ENCODE data around the gene RIPK3.
"Not testable (repeated sequence)": the region's sequence is repeated elsewhere in the genome, so short reads cannot be mapped to it uniquely, and the experiment has no call there.

RIPK3 gene

DNA sequence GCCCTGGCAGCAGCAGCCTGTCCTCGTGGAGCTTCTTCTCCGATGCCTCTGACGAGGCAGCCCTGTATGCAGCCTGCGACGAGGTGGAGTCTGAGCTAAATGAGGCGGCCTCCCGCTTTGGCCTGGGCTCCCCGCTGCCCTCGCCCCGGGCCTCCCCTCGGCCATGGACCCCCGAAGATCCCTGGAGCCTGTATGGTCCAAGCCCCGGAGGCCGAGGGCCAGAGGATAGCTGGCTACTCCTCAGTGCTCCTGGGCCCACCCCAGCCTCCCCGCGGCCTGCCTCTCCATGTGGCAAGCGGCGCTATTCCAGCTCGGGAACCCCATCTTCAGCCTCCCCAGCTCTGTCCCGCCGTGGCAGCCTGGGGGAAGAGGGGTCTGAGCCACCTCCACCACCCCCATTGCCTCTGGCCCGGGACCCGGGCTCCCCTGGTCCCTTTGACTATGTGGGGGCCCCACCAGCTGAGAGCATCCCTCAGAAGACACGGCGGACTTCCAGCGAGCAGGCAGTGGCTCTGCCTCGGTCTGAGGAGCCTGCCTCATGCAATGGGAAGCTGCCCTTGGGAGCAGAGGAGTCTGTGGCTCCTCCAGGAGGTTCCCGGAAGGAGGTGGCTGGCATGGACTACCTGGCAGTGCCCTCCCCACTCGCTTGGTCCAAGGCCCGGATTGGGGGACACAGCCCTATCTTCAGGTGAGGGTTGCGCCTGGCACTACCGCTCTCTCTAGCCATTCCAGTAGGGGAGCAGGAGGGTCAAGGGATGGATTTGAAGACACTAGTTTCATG, 30.3 kb upstream of the RIPK3 start:
- no peak for DNase-seq (ENCODE audit: low read depth, low spot score)

DNA sequence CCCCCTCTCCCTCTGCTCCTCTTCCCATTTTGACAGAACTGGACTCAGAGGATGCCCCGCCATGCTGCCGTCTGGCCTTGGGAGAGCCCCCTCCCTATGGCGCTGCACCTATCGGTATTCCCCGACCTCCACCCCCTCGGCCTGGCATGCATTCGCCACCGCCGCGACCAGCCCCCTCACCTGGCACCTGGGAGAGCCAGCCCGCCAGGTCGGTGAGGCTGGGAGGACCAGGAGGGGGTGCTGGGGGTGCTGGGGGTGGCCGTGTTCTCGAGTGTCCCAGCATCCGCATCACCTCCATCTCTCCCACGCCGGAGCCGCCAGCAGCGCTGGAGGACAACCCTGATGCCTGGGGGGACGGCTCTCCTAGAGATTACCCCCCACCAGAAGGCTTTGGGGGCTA, 29.7 kb upstream of the RIPK3 start:
- no peak for DNase-seq (ENCODE audit: low read depth, low spot score)

DNA sequence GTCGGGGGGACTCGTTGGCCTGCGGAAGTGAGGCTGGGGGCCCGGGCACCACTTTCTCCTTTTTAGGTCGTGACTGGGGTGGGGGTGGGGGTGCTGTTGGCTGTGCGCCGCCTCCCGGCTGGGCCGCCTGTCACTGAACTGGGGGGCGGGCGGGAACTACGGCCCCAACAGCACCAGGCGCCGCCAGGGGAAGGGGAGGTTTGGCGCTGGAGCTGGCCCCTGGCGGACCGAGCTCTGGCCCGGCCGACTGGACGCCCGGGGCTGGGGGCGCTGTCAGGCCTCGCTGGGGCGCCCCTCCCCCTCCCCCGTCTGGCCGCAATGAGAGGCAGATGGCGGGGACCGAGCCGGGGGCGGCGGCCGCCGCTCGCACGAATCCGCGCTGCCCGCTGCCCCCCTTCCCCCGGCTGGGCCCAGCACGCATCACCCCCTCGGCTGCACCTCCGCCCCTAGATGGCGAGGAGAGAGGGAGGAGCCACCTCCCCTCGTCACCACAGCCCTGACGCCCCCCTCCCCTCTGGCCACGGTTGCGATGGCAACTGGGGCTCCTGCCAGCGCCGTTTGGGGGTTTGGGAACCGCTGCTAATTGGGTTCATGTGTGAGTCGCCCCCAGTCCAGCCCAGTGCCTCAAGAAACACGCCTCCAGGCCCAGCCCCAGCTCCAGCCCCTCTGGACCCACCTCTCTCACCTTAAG, 28.9 kb upstream of the RIPK3 start:
- peak; percentile 38 for DNase-seq (ENCODE audit: low read depth, low spot score)

DNA sequence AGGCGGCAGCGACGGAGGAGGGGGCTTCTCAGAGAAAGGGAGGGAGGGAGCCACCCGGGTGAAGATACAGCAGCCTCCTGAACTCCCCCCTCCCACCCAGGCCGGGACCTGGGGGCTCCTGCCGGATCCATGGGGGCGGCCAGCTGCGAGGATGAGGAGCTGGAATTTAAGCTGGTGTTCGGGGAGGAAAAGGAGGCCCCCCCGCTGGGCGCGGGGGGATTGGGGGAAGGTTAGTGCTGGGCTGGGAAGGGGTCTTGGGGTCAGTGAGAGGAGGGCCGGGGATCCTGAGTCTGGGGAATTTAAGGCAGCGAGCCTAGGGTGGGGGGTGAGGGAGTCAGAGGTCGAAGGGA, 28.4 kb upstream of the RIPK3 start:
- no peak for DNase-seq (ENCODE audit: low read depth, low spot score)

DNA sequence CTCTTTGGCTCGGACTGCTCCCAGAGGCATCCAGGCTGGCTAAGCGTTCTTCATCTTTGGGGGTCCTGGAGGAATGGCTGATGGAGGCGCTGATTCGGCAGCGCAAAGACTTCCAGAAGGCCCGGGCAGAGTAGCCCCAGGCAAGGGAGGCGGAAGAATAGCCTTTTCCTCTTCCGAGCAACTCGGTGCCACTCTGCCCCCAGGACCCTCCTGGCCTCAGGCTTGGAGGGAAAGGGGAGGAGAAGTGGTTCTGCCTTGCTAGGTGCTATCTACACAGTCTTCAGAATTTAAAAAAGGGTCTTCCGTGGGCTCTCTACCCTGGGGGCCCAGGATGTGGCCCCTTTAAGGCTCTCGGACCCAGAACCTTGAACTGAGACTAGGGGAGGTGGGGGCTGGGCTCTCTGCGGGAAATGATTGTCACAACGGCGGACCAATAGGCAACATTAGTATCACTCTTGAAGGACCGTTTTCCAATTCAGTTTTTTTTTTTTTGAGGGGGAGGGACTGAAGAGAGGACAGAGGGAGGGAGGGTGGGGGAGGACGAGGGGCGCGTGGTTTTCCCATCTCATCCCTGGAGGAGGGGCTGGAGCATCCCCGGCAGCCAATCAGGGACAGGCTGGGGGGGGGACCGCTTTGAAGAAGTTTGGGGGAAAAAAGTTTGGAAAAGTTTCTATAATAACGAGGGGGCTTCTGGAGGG, 27.9 kb upstream of the RIPK3 start, which contains the start of gene NFATC4:
TSS of gene NFATC4 (plus strand) at position 671 of the 698 bp plus-strand sequence. CDS start 157 bp downstream, outside the sequence.
- DNase-seq (ENCODE audit: low read depth, low spot score): peak; percentile 69

DNA sequence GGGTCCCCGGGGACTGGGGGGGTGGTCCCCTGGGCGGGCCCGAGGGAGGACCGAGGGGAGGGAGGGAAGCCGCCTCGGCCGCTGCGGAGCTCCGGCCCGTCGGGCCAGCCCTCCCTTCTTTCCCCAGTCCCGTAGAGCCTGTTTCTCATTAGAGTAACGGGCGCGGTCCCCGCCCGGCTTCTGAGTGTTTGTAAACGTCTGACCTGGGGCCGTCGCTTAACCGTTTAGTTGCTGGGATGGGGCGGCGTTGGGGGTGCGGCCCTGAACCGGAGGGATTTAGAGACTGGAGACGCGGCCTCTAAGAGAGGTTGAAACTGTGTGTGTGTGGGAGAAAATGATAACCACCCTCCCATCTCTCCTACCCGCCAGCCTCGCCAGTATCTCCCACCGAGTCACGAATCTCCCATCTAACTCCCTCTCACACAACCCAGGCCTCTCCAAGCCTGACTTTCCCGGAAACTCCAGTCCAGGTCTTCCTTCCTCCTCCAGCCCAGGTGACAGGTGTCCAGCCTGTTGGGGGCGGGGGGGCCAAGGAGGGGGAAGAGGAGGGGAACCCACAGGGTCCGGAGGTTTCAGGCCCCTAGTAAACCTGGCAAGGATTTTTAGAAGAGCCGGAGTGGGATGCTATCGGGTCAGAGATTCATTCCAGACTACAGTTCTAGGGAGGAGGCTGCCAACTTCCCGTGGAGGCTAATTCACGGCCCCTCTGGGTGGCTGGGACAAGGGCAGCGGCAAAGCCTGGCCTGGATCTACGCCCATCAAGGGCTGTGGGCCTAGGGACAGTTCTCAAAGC, 27.1 kb upstream of the RIPK3 start:
- DNase-seq (ENCODE audit: low read depth, low spot score): peak; percentile 93

DNA sequence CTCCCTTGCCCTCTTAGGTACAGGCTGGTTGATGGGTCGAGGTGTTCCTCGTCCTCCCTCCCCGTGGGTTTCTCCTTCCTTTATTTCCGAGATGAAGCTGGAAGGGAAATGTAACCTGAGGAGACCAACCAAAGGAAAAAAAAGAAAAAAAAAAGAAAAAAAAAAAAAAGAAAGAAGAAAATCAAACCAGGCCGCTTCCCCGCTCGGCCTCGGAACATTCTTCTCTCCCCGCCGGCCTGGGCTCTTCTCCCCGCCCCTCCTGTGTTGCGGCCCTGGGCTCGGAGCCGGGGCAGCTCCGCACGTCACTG, 26.6 kb upstream of the RIPK3 start:
- DNase-seq (ENCODE audit: low read depth, low spot score): no peak

DNA sequence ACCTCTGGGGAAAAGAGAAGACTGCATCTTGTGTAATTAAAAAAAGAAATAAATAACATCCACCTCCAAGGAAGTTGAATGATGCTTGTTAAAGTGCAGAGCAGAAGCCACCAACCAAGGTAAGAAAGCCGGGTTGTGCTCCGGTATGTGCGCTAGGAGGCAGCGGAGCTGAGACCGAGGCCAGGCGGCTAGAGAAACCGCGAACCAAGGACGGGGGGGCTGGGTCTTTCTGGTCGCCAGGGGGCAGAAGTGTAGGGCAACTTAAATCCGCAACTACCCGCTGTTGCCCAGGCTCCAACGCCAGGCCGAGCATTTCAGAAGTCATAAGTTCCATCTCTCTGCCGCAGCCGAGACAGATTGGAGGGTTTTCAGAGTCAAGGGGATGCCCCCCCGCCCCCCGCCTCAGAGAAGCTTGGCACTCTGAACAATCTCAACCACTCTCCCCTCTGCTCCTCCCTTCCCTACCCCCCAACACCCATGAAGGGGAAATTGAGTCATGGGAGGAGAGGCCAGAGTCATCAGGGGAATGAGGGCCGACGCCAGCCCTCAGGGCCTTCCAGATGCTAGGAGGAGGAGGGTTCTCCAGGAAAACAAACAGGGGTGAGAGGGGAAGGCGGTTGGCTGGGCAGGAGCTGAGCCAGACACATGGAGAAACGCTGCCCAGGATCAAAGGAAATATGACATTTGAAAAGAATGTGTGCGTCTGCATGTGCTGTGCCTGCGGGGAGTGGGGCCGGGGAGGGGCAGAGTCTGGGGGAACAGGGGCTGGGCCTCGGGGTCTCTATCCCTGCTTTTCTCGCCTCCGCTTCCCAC, 26.0 kb upstream of the RIPK3 start:
- DNase-seq (ENCODE audit: low read depth, low spot score): peak; percentile 81

DNA sequence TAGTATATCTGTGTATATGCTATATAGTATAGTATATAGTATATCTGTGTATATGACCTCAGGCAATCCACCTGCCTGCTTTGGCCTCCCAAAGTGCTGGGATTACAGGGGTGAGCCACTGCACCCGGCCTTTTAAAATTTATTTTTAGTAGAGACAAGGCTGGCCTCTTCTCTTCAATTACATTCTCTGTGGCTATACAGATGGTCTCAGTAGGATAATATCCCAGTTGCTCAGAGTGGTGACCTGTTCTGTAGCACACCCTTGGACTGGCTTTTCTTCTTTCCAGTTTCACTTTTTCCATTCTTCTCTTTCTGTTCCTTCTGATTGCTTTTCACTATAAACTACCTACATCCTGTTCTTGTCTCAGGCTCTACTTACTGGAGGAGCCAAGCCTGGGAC, 25.1 kb upstream of the RIPK3 start:
- no peak for DNase-seq (ENCODE audit: low read depth, low spot score)

DNA sequence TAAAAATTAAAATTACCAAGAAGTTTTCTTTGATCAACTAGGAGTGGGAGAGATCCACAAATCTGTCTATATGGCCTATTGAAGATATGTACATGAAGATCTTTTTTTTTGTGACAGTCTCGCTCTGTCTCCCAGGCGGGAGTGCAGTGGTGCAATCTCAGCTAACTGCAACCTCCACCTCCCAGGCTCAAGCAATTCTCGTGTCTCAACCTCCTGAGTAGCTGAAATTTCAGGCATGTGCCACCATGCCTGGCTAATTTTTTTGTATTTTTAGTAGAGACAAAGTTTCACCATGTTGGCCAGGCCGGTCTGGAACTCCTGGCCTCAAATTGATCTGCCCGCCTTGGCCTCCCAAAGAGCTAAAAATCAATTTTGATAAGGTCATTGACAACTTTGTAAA, 23.6 kb upstream of the RIPK3 start:
- no peak for DNase-seq (ENCODE audit: low read depth, low spot score)

DNA sequence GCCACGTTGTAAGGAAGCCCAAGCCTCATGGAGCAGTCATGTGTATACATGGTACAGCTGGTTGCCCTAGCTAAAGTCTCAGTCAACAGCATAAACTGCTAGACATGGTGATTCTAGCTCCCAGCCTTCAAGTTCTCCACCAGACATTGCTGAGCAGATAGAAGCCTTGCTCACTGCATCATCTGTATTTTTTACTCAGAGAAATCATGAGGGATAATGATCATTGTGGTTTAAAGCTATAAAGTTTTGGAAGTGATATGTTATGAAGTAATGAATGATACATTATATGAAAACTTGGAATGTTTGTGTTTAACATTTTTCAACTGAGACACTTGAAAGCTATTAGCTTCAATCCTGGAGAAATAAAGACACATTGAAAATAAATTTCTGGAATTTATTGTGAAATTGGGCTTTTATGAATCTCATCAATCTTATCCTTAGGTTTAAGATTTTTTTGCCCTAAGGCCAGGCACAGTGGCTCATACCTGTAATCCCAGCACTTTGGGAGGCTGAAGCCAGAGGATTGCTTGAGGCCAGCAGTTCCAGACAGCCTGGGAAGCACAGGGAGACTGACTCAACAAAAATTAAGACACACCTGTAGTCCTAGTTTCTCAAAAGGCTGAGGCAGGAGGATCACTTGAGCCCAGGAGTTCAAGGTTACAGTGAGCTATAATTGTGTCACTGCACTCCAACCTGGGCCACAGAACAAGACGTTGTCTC, 22.6 kb upstream of the RIPK3 start:
- DNase-seq (ENCODE audit: low read depth, low spot score): no peak

DNA sequence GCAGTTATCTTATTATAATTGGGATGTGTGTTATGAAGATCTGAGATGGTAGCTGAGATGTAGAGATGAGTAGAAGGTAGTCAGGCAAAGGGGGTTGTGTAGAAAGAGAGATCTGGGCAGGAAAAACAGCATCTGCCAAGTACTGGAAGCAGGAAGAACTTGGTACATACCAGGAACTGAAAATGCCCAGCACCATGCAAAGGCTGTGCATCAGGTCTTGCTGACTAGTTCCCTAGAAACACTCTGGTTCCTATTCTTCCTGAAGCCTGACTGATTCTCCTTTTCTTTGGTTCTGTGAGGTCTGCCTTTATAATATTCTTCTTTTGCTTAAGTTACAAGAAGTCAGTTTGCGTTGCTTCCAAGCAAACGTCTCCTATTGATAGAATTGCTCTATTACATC, 21.5 kb upstream of the RIPK3 start:
- DNase-seq (ENCODE audit: low read depth, low spot score): no peak

DNA sequence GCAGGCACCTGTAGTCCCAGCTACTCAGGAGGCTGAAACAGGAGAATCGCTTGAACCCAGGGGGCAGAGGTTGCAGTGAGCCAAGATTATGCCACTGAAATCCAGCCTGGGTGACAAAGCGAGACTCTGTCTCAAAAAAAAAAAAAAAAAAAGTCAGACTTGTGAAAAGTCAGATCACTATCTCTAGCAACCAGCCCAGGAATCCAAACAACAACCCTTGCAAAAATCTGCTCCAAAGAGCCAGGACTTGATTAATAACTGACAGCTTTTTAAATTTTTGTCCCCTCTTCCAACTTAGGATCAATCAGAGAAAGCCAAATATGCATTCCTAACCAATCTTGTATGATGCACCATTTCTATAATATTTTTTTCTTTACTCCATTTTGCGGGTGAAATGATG, 20.5 kb upstream of the RIPK3 start:
- DNase-seq (ENCODE audit: low read depth, low spot score): no peak

DNA sequence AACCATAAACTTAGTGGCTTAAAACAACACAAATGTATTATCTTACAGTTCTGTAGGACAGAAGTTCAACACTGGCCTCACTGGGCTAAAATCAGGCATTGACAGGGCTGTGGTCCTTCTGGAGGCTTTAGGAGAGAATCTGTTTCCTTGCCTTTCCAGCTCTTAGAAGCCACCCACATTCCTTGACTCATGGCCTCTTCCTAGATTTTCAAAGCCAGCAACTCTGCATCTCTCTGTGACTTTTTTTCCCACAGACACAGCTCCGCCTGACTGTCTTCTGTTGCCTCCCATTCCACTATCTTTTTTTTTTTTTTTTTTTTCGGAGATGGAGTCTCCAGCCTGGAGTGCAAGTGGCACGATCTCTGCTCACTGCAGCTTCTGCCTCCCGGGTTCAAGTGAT, 16.4 kb upstream of the RIPK3 start:
- no peak for DNase-seq (ENCODE audit: low read depth, low spot score)

DNA sequence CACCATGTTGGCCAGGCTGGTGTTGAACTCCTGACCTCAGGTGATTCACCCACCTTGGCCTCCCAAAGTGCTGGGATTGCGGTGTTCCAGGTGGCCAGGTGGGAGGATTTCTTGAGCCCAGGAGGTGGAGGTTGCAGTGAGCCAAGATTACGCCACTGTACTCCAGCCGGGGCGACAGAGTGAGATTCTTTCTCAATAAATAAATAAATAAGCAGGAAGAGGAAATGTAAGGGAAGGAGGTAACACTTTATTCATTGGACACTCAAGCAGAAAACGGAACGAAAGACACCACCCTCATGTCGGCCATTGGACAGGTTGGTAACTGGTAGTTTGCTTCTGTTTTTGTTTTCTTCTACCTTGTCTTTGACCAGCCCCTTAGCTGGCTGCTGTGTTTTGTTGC, 15.2 kb upstream of the RIPK3 start:
- no peak for DNase-seq (ENCODE audit: low read depth, low spot score)

DNA sequence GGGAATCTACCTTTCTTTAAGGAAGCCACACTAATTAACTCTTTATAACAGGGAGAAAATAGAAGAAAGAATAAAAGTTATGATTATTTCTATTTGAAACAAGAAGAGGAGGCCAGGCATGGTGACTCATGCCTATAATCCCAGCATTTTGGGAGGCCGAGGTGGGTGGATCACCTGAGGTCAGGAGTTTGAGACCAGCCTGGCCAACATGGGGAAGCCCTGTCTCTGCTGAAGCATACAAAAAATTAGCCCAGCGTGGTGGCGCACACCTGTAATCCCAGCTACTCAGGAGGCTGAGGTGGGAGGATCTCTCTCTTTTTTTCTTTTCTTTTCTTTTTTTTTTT, 14.7 kb upstream of the RIPK3 start:
- not testable (repeated sequence) for DNase-seq (ENCODE audit: low read depth, low spot score)

DNA sequence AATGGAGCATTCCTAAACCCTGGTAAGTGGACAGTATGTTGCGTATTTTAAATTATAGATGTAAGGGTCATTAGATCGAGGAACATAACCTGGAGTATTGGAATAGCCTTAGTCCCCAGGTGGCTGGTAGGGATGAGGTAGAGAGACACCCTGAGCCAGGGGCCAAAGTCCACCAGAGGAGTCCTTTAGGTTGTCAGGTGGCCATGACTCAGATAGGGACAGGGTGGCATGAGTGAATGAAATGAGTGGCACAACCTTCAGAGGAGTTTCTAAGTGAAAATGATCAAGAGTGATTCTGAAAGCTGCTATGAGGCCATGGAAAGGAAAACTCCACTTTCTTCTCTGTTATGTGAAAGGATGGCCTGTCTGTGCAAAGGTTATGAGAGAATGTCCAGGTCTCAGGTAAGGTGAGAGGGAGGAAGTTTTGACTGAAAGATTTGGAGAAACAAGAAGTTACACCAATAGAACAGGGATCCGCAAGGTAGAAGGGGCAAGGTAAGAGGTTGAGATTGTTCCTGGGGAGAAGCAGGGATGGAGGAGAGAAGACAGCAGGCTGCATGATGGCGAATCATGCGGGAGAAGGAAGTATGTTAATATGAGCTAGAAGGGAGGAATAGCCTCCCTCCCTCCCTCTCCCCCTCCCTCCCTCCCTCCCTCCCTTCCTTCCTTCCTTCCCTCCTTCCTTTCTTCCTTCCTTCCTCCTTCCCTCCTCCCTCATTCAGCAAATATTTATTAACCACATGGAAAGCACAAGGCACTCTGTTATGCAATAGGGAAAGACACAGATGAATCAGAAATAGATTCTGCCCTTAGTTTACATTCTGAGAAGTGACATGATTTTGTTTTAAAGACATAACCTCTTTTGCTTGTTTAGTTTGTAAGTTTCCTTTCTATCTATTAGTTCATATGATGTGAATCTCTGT, 14.0 kb upstream of the RIPK3 start:
- DNase-seq (ENCODE audit: low read depth, low spot score): no peak

DNA sequence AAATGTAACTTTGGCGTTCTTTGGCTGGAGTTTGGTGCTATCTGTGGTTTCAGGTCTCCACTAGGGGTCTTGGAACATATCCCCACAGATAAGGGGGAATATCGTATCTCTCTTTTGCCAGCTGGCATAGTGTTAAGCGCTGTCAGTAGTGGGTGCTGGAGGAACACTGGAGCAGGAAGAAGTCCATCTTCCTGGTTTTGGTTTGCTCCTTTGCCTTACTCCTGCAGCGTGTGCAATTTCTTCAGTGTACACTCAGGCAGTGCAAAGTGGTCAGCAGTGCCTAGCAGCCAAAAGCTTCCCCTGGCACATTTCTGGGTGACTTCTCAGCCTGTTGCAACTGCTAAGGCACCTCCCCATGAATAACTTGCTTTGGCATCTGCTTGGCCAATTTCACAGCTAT, 11.7 kb upstream of the RIPK3 start:
- DNase-seq (ENCODE audit: low read depth, low spot score): no peak

DNA sequence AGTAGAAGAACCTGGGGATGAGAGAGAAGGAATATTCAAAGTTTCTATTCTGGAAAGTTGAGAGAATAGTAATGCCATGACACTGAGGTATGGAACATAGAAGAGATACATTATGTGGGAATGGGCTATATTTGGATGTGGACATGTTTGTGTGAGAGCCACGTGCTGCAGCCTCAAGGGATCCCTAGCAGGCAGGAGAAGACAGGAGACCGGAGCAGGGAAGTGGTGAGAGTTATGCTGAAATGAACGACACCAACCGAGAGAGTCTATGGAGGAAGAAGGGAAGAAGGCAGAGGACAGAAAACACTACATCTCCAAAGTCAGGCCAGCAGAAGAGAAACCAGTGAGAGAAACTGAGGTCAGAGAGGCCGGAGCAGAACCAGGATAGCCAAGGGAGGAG, 10.0 kb upstream of the RIPK3 start:
- DNase-seq (ENCODE audit: low read depth, low spot score): no peak

DNA sequence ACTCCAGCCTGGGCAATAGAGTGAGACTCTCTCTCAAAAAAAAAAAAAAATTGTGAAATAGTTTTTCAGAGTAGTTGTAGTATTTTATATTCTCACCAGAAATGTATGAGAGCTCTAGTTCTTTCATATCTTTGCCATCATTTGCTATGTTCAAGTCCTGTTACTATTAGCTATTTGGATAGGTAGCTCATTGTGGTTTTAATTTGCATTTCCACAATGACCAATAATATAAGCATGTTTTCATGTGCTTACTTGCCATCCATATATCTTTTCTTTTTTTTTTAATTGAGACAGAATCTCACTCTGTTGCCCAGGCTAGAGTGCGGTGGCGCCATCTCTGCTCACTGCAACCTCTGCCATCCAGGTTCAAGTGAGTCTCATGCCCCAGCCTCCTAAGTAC, 8.4 kb upstream of the RIPK3 start:
- DNase-seq (ENCODE audit: low read depth, low spot score): no peak

Data from brain pericyte (primary cell).